ENCODE measurements around the gene CEP70. TPM values are rescaled to one million over a fixed set of nuclear protein-coding genes. Genes with fewer than 3 reads are reported as not detected.
"Not testable (repeated sequence)": the region's sequence is repeated elsewhere in the genome, so short reads cannot be mapped to it uniquely, and the experiment has no call there.

CEP70 gene
- total RNA-seq, 2 experiments from 2014 or later = 15.9 to 19.5 TPM

- CTCF ChIA-PET; ATAC-seq; H3K27me3 Mint-ChIP-seq (ENCODE audit: low read depth); DNase-seq; H3K27ac Mint-ChIP-seq; POLR2A ChIA-PET; H3K4me3 Mint-ChIP-seq: not testable (repeated sequence)
- peaks cover 78% of the 10 kb centered on the region for H3K36me3 Mint-ChIP-seq (ENCODE audit: low read depth)
- peaks cover 10% of the 10 kb centered on the region for H3K4me1 Mint-ChIP-seq (ENCODE audit: low read depth)
- peaks cover 47% of the 10 kb centered on the region for H3K9me3 Mint-ChIP-seq (ENCODE audit: insufficient read depth)
Observed at GRCh38 chr3:138550958-138551357, 43.1 kb downstream of the CEP70 start.

- ChIA-PET CTCF (interaction anchor here (0.9 to 1.3 kb wide), 2 partner anchors 8 to 36 kb away, joined by 3 read pairs; no protein-coding TSS in a partner anchor), POLR2A (interaction anchor here (1.1 kb wide), 1 partner anchor 11 kb away, joined by 3 read pairs; no protein-coding TSS in a partner anchor)
- Mint-ChIP-seq H3K27ac (no peak overlapping the region), H3K4me1 (ENCODE audit: low read depth) (peaks cover 10% of the 10 kb centered on the region), H3K4me3 (no peak overlapping the region), H3K9me3 (ENCODE audit: insufficient read depth) (peaks cover 58% of the 10 kb centered on the region), H3K27me3 (ENCODE audit: low read depth) (no peaks in the 10 kb centered on the region), H3K36me3 (ENCODE audit: low read depth) (peaks cover 78% of the 10 kb centered on the region)
- DNase-seq = no peak
- no peak for ATAC-seq
Observed at GRCh38 chr3:138549179-138549977, 44.7 kb downstream of the CEP70 start.

- CTCF ChIA-PET = no interaction called here
- peaks cover 74% of the 10 kb centered on the region for H3K36me3 Mint-ChIP-seq (ENCODE audit: low read depth)
- H3K4me1 Mint-ChIP-seq (ENCODE audit: low read depth) = peaks cover 5% of the 10 kb centered on the region
- no peak for DNase-seq
- no peak overlapping the region for H3K4me3 Mint-ChIP-seq
- ATAC-seq = no peak
- peaks cover 57% of the 10 kb centered on the region for H3K9me3 Mint-ChIP-seq (ENCODE audit: insufficient read depth)
- H3K27ac Mint-ChIP-seq = no peak overlapping the region
- no peaks in the 10 kb centered on the region for H3K27me3 Mint-ChIP-seq (ENCODE audit: low read depth)
- POLR2A ChIA-PET = no interaction called here
Observed at GRCh38 chr3:138547342-138547975, 46.6 kb downstream of the CEP70 start.

- H3K4me3 Mint-ChIP-seq = no peak overlapping the region
- H3K27me3 Mint-ChIP-seq (ENCODE audit: low read depth) = no peaks in the 10 kb centered on the region
- peaks cover 74% of the 10 kb centered on the region for H3K36me3 Mint-ChIP-seq (ENCODE audit: low read depth)
- no peaks in the 10 kb centered on the region for H3K4me1 Mint-ChIP-seq (ENCODE audit: low read depth)
- ChIA-PET CTCF (no interaction called here), POLR2A (interaction anchor here (0.6 kb wide), 1 partner anchor 206 kb away, joined by 3 read pairs; no protein-coding TSS in a partner anchor)
- no peak for DNase-seq
- H3K27ac Mint-ChIP-seq = no peak overlapping the region
- no peak for ATAC-seq
- H3K9me3 Mint-ChIP-seq (ENCODE audit: insufficient read depth) = peaks cover 49% of the 10 kb centered on the region
Observed at GRCh38 chr3:138544546-138544945, 49.5 kb downstream of the CEP70 start.

GRCh38 chr3:138542977-138543376 lies 51.1 kb downstream of the CEP70 start:
- Mint-ChIP-seq H3K4me3 (no peak overlapping the region), H3K36me3 (ENCODE audit: low read depth) (peaks cover 72% of the 10 kb centered on the region), H3K9me3 (ENCODE audit: insufficient read depth) (peaks cover 50% of the 10 kb centered on the region), H3K27ac (no peak overlapping the region), H3K4me1 (ENCODE audit: low read depth) (no peaks in the 10 kb centered on the region), H3K27me3 (ENCODE audit: low read depth) (no peaks in the 10 kb centered on the region)
- POLR2A ChIA-PET = no interaction called here
- DNase-seq (no peak), ATAC-seq (no peak)
- CTCF ChIA-PET = no interaction called here

GRCh38 chr3:138539352-138539751 lies 54.7 kb downstream of the CEP70 start:
- no peak overlapping the region for H3K27ac Mint-ChIP-seq
- no peak for ATAC-seq
- ChIA-PET POLR2A (no interaction called here), CTCF (no interaction called here)
- no peak overlapping the region for H3K4me3 Mint-ChIP-seq
- no peaks in the 10 kb centered on the region for H3K4me1 Mint-ChIP-seq (ENCODE audit: low read depth)
- H3K36me3 Mint-ChIP-seq (ENCODE audit: low read depth) = peaks cover 50% of the 10 kb centered on the region
- DNase-seq = no peak
- H3K9me3 Mint-ChIP-seq (ENCODE audit: insufficient read depth) = peaks cover 31% of the 10 kb centered on the region
- no peaks in the 10 kb centered on the region for H3K27me3 Mint-ChIP-seq (ENCODE audit: low read depth)

- H3K4me1 Mint-ChIP-seq (ENCODE audit: low read depth); H3K27me3 Mint-ChIP-seq (ENCODE audit: low read depth); ATAC-seq; CTCF ChIA-PET; POLR2A ChIA-PET; DNase-seq; H3K4me3 Mint-ChIP-seq; H3K27ac Mint-ChIP-seq; H3K9me3 Mint-ChIP-seq (ENCODE audit: insufficient read depth): not testable (repeated sequence)
- H3K36me3 Mint-ChIP-seq (ENCODE audit: low read depth) = peaks cover 44% of the 10 kb centered on the region
Observed at GRCh38 chr3:138521445-138521844, 72.6 kb downstream of the CEP70 start.

- CTCF ChIA-PET = interaction anchor here (0.7 to 3.0 kb wide), 11 partner anchors 13 to 423 kb away, joined by 3 to 22 read pairs (median 4); partner anchors contain the start of gene CEP70
- ATAC-seq = peak; percentile 84
- H3K4me1 Mint-ChIP-seq (ENCODE audit: low read depth) = peaks cover 24% of the 10 kb centered on the region
- no peak overlapping the region for H3K4me3 Mint-ChIP-seq
- H3K9me3 Mint-ChIP-seq (ENCODE audit: insufficient read depth) = no peaks in the 10 kb centered on the region
- peak overlapping the region; percentile 17 for H3K27ac Mint-ChIP-seq
- peaks cover 20% of the 10 kb centered on the region for H3K36me3 Mint-ChIP-seq (ENCODE audit: low read depth)
- POLR2A ChIA-PET = interaction anchor here (1.5 kb wide), 1 partner anchor 81 kb away, joined by 8 read pairs; the partner anchor contains the start of gene CEP70
- no peak for DNase-seq
- no peaks in the 10 kb centered on the region for H3K27me3 Mint-ChIP-seq (ENCODE audit: low read depth)
Observed at GRCh38 chr3:138513090-138513843, 80.8 kb downstream of the CEP70 start.

- no peak for DNase-seq
- H3K4me1 Mint-ChIP-seq (ENCODE audit: low read depth) = peaks cover 24% of the 10 kb centered on the region
- H3K27ac Mint-ChIP-seq = no peak overlapping the region
- POLR2A ChIA-PET = no interaction called here
- no peaks in the 10 kb centered on the region for H3K27me3 Mint-ChIP-seq (ENCODE audit: low read depth)
- no peak for ATAC-seq
- no peak overlapping the region for H3K4me3 Mint-ChIP-seq
- H3K9me3 Mint-ChIP-seq (ENCODE audit: insufficient read depth) = no peaks in the 10 kb centered on the region
- H3K36me3 Mint-ChIP-seq (ENCODE audit: low read depth) = peaks cover 19% of the 10 kb centered on the region
- CTCF ChIA-PET = interaction anchor here (1.0 to 3.0 kb wide), 6 partner anchors 33 to 424 kb away, joined by 3 to 22 read pairs (median 8); partner anchors contain the start of gene CEP70
Observed at GRCh38 chr3:138511945-138512344, 82.1 kb downstream of the CEP70 start.

GRCh38 chr3:138509586-138509985 lies 84.5 kb downstream of the CEP70 start:
- no peaks in the 10 kb centered on the region for H3K27me3 Mint-ChIP-seq (ENCODE audit: low read depth)
- H3K4me1 Mint-ChIP-seq (ENCODE audit: low read depth) = peaks cover 24% of the 10 kb centered on the region
- DNase-seq (no peak), ATAC-seq (no peak)
- POLR2A ChIA-PET = no interaction called here
- no peaks in the 10 kb centered on the region for H3K9me3 Mint-ChIP-seq (ENCODE audit: insufficient read depth)
- no peak overlapping the region for H3K4me3 Mint-ChIP-seq
- CTCF ChIA-PET = no interaction called here
- no peak overlapping the region for H3K27ac Mint-ChIP-seq
- H3K36me3 Mint-ChIP-seq (ENCODE audit: low read depth) = peaks cover 9% of the 10 kb centered on the region

GRCh38 chr3:138507524-138507923 lies 86.5 kb downstream of the CEP70 start:
- Mint-ChIP-seq H3K36me3 (ENCODE audit: low read depth) (peaks cover 9% of the 10 kb centered on the region), H3K9me3 (ENCODE audit: insufficient read depth) (no peaks in the 10 kb centered on the region), H3K27ac (no peak overlapping the region), H3K4me1 (ENCODE audit: low read depth) (peaks cover 7% of the 10 kb centered on the region), H3K4me3 (no peak overlapping the region), H3K27me3 (ENCODE audit: low read depth) (no peaks in the 10 kb centered on the region)
- DNase-seq = no peak
- ATAC-seq = no peak
- ChIA-PET POLR2A (no interaction called here), CTCF (interaction anchor here (1.0 kb wide), 1 partner anchor 28 kb away, joined by 3 read pairs; no protein-coding TSS in a partner anchor)
